Measurements from ENCODE around the gene SETD2. TPM values are rescaled to one million over a fixed set of nuclear protein-coding genes. Genes with fewer than 3 reads are reported as not detected.

SETD2 gene
- total and polyA plus RNA-seq, 9 of the 15 experiments (the other 6 are each of a cell fraction or from before 2014, with no cell fraction given), result 8.2 to 44.0 (median 33.6) TPM

DNA sequence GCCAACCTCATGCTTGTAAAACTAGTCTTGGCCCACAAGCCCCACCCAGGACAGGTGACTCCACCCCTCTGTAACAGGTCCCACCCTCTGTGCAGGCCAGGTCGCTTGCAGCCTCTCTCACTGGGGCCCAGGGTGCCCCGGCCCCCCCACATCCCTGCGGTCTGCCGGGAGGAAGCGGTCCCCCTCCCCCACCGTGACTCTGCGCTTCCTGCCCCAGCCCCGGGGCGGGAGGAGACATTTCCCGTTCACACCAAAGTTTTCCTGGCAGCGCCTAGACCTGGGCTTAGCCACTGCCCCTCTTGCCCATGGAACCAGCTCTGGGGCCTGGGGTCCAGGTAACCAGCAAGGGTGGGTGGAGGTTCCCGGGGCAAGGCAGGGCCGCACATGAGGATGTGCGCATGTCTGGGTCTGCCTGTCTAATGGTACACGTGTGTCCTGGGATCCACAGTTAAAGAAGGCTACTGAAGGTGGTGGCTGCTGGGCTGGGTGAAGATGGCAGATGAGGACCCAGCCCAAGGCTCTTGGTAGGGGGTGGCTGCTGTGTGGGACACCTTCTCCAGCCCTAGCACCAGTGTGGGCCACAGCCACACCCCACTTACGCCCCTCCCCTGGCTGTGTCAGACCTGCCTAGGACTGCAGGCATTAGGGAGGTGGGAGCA lies 176.0 kb downstream of the SETD2 start (continued):
- TF ChIP-seq, protein P1, sequence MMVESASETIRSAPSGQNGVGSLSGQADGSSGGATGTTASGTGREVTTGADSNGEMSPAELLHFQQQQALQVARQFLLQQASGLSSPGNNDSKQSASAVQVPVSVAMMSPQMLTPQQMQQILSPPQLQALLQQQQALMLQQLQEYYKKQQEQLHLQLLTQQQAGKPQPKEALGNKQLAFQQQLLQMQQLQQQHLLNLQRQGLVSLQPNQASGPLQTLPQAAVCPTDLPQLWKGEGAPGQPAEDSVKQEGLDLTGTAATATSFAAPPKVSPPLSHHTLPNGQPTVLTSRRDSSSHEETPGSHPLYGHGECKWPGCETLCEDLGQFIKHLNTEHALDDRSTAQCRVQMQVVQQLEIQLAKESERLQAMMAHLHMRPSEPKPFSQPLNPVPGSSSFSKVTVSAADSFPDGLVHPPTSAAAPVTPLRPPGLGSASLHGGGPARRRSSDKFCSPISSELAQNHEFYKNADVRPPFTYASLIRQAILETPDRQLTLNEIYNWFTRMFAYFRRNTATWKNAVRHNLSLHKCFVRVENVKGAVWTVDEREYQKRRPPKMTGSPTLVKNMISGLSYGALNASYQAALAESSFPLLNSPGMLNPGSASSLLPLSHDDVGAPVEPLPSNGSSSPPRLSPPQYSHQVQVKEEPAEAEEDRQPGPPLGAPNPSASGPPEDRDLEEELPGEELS (CRISPR knock-in tag; IDR thresholded peaks at IDR 0.05; ENCODE audit: borderline replicate concordance), result no peak
- TF ChIP-seq, protein P2, sequence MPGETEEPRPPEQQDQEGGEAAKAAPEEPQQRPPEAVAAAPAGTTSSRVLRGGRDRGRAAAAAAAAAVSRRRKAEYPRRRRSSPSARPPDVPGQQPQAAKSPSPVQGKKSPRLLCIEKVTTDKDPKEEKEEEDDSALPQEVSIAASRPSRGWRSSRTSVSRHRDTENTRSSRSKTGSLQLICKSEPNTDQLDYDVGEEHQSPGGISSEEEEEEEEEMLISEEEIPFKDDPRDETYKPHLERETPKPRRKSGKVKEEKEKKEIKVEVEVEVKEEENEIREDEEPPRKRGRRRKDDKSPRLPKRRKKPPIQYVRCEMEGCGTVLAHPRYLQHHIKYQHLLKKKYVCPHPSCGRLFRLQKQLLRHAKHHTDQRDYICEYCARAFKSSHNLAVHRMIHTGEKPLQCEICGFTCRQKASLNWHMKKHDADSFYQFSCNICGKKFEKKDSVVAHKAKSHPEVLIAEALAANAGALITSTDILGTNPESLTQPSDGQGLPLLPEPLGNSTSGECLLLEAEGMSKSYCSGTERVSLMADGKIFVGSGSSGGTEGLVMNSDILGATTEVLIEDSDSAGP (CRISPR knock-in tag; IDR thresholded peaks at IDR 0.05), result peak; percentile 75
- TF ChIP-seq, protein P3, sequence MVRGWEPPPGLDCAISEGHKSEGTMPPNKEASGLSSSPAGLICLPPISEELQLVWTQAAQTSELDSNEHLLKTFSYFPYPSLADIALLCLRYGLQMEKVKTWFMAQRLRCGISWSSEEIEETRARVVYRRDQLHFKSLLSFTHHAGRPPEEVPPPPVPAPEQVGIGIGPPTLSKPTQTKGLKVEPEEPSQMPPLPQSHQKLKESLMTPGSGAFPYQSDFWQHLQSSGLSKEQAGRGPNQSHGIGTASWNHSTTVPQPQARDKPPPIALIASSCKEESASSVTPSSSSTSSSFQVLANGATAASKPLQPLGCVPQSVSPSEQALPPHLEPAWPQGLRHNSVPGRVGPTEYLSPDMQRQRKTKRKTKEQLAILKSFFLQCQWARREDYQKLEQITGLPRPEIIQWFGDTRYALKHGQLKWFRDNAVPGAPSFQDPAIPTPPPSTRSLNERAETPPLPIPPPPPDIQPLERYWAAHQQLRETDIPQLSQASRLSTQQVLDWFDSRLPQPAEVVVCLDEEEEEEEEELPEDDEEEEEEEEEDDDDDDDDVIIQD (CRISPR knock-in tag; IDR thresholded peaks at IDR 0.05), result peak; percentile 67; the same call in 1 of the 2 replicates
- TF ChIP-seq, protein P4, sequence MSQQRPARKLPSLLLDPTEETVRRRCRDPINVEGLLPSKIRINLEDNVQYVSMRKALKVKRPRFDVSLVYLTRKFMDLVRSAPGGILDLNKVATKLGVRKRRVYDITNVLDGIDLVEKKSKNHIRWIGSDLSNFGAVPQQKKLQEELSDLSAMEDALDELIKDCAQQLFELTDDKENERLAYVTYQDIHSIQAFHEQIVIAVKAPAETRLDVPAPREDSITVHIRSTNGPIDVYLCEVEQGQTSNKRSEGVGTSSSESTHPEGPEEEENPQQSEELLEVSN (IDR thresholded peaks at IDR 0.05; ENCODE audit: borderline replicate concordance in 1 of 2, extremely low read depth in 1 of 2, insufficient read depth in 1 of 2, insufficient read length in 1 of 2, low read depth in 1 of 2, low read length in 1 of 2, poor library complexity in 1 of 2, severe bottlenecking in 1 of 2), result peak in 1 of 2 experiments; percentile 55
- TF ChIP-seq SMARCC2 (IDR thresholded peaks at IDR 0.05; ENCODE audit: low read depth), result peak; percentile 71; the same call in 1 of the 2 replicates
- TF ChIP-seq, protein P5, sequence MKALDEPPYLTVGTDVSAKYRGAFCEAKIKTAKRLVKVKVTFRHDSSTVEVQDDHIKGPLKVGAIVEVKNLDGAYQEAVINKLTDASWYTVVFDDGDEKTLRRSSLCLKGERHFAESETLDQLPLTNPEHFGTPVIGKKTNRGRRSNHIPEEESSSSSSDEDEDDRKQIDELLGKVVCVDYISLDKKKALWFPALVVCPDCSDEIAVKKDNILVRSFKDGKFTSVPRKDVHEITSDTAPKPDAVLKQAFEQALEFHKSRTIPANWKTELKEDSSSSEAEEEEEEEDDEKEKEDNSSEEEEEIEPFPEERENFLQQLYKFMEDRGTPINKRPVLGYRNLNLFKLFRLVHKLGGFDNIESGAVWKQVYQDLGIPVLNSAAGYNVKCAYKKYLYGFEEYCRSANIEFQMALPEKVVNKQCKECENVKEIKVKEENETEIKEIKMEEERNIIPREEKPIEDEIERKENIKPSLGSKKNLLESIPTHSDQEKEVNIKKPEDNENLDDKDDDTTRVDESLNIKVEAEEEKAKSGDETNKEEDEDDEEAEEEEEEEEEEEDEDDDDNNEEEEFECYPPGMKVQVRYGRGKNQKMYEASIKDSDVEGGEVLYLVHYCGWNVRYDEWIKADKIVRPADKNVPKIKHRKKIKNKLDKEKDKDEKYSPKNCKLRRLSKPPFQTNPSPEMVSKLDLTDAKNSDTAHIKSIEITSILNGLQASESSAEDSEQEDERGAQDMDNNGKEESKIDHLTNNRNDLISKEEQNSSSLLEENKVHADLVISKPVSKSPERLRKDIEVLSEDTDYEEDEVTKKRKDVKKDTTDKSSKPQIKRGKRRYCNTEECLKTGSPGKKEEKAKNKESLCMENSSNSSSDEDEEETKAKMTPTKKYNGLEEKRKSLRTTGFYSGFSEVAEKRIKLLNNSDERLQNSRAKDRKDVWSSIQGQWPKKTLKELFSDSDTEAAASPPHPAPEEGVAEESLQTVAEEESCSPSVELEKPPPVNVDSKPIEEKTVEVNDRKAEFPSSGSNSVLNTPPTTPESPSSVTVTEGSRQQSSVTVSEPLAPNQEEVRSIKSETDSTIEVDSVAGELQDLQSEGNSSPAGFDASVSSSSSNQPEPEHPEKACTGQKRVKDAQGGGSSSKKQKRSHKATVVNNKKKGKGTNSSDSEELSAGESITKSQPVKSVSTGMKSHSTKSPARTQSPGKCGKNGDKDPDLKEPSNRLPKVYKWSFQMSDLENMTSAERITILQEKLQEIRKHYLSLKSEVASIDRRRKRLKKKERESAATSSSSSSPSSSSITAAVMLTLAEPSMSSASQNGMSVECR (CRISPR knock-in tag; IDR thresholded peaks at IDR 0.05), result peak; percentile 88
- TF ChIP-seq NFE2 (IDR thresholded peaks at IDR 0.05; ENCODE audit: low read depth), result peak; percentile 99
- TF ChIP-seq, protein P6, sequence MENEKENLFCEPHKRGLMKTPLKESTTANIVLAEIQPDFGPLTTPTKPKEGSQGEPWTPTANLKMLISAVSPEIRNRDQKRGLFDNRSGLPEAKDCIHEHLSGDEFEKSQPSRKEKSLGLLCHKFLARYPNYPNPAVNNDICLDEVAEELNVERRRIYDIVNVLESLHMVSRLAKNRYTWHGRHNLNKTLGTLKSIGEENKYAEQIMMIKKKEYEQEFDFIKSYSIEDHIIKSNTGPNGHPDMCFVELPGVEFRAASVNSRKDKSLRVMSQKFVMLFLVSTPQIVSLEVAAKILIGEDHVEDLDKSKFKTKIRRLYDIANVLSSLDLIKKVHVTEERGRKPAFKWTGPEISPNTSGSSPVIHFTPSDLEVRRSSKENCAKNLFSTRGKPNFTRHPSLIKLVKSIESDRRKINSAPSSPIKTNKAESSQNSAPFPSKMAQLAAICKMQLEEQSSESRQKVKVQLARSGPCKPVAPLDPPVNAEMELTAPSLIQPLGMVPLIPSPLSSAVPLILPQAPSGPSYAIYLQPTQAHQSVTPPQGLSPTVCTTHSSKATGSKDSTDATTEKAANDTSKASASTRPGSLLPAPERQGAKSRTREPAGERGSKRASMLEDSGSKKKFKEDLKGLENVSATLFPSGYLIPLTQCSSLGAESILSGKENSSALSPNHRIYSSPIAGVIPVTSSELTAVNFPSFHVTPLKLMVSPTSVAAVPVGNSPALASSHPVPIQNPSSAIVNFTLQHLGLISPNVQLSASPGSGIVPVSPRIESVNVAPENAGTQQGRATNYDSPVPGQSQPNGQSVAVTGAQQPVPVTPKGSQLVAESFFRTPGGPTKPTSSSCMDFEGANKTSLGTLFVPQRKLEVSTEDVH (IDR thresholded peaks at IDR 0.05; ENCODE audit: low read depth, partially characterized antibody), result peak; percentile 28
- peak; percentile 71; the same call in 1 of the 2 replicates for TF ChIP-seq TOE1 (IDR thresholded peaks at IDR 0.05; ENCODE audit: borderline replicate concordance)
- peak; percentile 98 for TF ChIP-seq TOE1 (CRISPR knock-in tag; IDR thresholded peaks at IDR 0.05; ENCODE audit: borderline replicate concordance, low read depth)
- peak; percentile 76 to 87; a peak in 3 of 4 replicates for TF ChIP-seq TRIM24 (IDR thresholded peaks at IDR 0.05)
